ENCODE results near the gene IL32.

DNA sequence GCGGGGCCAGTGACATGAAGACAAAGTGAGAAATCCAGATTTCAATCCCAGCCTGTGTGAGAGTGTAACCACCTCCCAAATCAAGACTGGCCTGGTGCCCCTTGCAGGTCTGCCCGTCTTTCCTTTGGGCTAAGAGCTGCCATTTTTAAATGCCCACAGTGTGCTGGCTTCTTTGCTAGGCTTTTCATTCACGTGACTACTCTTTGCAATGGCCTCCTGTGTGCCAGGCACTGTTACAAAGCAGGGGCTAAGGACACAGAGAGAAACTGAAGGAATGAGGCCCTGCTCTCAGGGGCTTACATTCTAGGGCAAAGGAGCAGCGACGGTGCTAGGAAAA, 33.9 kb downstream of the IL32 start:
- TF ChIP-seq, protein P1, sequence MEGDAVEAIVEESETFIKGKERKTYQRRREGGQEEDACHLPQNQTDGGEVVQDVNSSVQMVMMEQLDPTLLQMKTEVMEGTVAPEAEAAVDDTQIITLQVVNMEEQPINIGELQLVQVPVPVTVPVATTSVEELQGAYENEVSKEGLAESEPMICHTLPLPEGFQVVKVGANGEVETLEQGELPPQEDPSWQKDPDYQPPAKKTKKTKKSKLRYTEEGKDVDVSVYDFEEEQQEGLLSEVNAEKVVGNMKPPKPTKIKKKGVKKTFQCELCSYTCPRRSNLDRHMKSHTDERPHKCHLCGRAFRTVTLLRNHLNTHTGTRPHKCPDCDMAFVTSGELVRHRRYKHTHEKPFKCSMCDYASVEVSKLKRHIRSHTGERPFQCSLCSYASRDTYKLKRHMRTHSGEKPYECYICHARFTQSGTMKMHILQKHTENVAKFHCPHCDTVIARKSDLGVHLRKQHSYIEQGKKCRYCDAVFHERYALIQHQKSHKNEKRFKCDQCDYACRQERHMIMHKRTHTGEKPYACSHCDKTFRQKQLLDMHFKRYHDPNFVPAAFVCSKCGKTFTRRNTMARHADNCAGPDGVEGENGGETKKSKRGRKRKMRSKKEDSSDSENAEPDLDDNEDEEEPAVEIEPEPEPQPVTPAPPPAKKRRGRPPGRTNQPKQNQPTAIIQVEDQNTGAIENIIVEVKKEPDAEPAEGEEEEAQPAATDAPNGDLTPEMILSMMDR (IDR thresholded peaks at IDR 0.05; ENCODE audit: low read length): no peak
- no peak for TF ChIP-seq EZH2 (IDR thresholded peaks at IDR 0.05; ENCODE audit: borderline replicate concordance, low read length)
